ENCODE results near the gene GPATCH1. TPM values are rescaled to one million over a fixed set of nuclear protein-coding genes. Genes with fewer than 3 reads are reported as not detected.

GPATCH1 gene
- total and polyA plus RNA-seq, 10 of the 15 experiments (the other 5 are each of a cell fraction or from before 2014, with no cell fraction given): 4.5 to 9.6 (median 7.2) TPM

- TF ChIP-seq BCLAF1 (IDR thresholded peaks at IDR 0.05): no peak
- TF ChIP-seq ATF2 (IDR thresholded peaks at IDR 0.05; ENCODE audit: low read length): no peak
These were observed 31.9 kb upstream of the GPATCH1 start (continued) for GRCh38 chr19:33048806-33049676.

- H3K4me3 ChIP-seq: no peak overlapping the region
- ChIA-PET POLR2A (no interaction called here), RAD21 (ENCODE audit: unreplicated experiment) (no interaction called here), SMC1A (ENCODE audit: uncharacterized antibody, unreplicated experiment) (no interaction called here), CTCF (no interaction called here)
- in situ Hi-C loops (cut with MboI) (no loop called here), intact Hi-C loops (cut with micrococcal nuclease; ENCODE audit: unreplicated experiment) (no loop called here)
- no peaks in the 10 kb centered on the region for H3K79me2 ChIP-seq (ENCODE audit: control insufficient read depth, insufficient read depth, low read length)
- BruUV-seq (replicated peaks): no TSS peak
- no peak for ATAC-seq
- H3K36me3 ChIP-seq (ENCODE audit: control insufficient read depth in 2 of 2, insufficient read depth in 2 of 2, low read length in 1 of 2): no peaks in the 10 kb centered on the region; a peak in 1 of 4 replicates
- H3K9me3 ChIP-seq (replicated peaks; ENCODE audit: control insufficient read depth, insufficient read depth, low read length): no peaks in the 10 kb centered on the region
- H3K9ac ChIP-seq (ENCODE audit: control insufficient read depth, insufficient read depth, low read length): no peak overlapping the region
- WGBS (ENCODE audit: insufficient coverage, insufficient replicate concordance, low lambda C conversion rate, missing lambda C conversion rate): 94% methylated on average over 3 of the region's 3 CpGs
- no peaks in the 10 kb centered on the region for H4K20me1 ChIP-seq (ENCODE audit: control insufficient read depth, insufficient read depth)
- no peak overlapping the region for H3K27ac ChIP-seq (ENCODE audit: control insufficient read depth, insufficient read depth)
- no peak for FAIRE-seq
- DNase-seq (ENCODE audit: low read depth, low spot score): no peak
- H3K27me3 ChIP-seq (replicated peaks in 1 of 2; ENCODE audit: control insufficient read depth in 2 of 2, insufficient read depth in 2 of 2, low read length in 1 of 2): no peaks in the 10 kb centered on the region
- H3K4me1 ChIP-seq (ENCODE audit: control insufficient read depth, insufficient read depth, low read length): no peaks in the 10 kb centered on the region
- no peak overlapping the region for H2AFZ ChIP-seq (ENCODE audit: control insufficient read depth, low read depth, low read length)
- no peak overlapping the region for H3K4me2 ChIP-seq (ENCODE audit: control insufficient read depth, insufficient read depth)
- TF ChIP-seq, protein P1, sequence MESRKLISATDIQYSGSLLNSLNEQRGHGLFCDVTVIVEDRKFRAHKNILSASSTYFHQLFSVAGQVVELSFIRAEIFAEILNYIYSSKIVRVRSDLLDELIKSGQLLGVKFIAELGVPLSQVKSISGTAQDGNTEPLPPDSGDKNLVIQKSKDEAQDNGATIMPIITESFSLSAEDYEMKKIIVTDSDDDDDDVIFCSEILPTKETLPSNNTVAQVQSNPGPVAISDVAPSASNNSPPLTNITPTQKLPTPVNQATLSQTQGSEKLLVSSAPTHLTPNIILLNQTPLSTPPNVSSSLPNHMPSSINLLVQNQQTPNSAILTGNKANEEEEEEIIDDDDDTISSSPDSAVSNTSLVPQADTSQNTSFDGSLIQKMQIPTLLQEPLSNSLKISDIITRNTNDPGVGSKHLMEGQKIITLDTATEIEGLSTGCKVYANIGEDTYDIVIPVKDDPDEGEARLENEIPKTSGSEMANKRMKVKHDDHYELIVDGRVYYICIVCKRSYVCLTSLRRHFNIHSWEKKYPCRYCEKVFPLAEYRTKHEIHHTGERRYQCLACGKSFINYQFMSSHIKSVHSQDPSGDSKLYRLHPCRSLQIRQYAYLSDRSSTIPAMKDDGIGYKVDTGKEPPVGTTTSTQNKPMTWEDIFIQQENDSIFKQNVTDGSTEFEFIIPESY (IDR thresholded peaks at IDR 0.05): no peak
- TF ChIP-seq SPI1 (IDR thresholded peaks at IDR 0.05; ENCODE audit: borderline replicate concordance, insufficient read depth, low read depth, low read length) (no peak), FOXM1 (IDR thresholded peaks at IDR 0.05; ENCODE audit: low read depth, low read length) (no peak), WRNIP1 (IDR thresholded peaks at IDR 0.05; ENCODE audit: borderline replicate concordance, low read depth, low read length) (no peak), TCF7 (IDR thresholded peaks at IDR 0.05; ENCODE audit: borderline replicate concordance) (no peak), SRF (IDR thresholded peaks at IDR 0.05; ENCODE audit: low read depth in 2 of 2, low read length in 2 of 2) (no peak), MEF2B (IDR thresholded peaks at IDR 0.05; ENCODE audit: partially characterized antibody, poor library complexity, severe bottlenecking) (no peak), CTCF (IDR thresholded peaks at IDR 0.05 in 2 of 3, conservative IDR thresholded peaks at IDR 0.05 in 1 of 3; ENCODE audit: control insufficient read depth in 2 of 3, extremely low read depth in 1 of 3, insufficient read depth in 1 of 3, low read depth in 3 of 3, low read length in 3 of 3) (no peak), NFYA (IDR thresholded peaks at IDR 0.05; ENCODE audit: borderline replicate concordance, low read depth, low read length) (no peak), ZNF622 (IDR thresholded peaks at IDR 0.05) (no peak), SP1 (IDR thresholded peaks at IDR 0.05; ENCODE audit: low read depth, low read length) (no peak)
These were observed 30.9 kb upstream of the GPATCH1 start for GRCh38 chr19:33050110-33050509.
